Caki2 (cell line): ENCODE results near the gene TEAD1. TPM values are rescaled to one million over a fixed set of nuclear protein-coding genes. Genes with fewer than 3 reads are reported as not detected.

ENCODE experiments used
- DNase-seq: peaks from one replicate; pipeline ENCODE4 v3.0.0-alpha.2; 2015; ENCODE audit warnings: low read depth
- in situ Hi-C: cut with HindIII; loops from 2 replicates; pipeline ENCODE4 v1.10.0; 2016; ENCODE audit warnings: low sequenced_read_pairs, low pct_unique_long_range_greater_than_20kb, mixed read lengths
- total RNA-seq: library from RNA; depleted of rRNA; stranded (reverse); fragments of >200 nt; shearing (Covaris generic); gene quantifications from 2 replicates; pipeline ENCODE4 v1.2.3, GENCODE V29; 2014; ENCODE audit warnings: low replicate concordance

TEAD1 gene
- total RNA-seq, 1 experiment from 2014 or later: 26.0 TPM

DNA sequence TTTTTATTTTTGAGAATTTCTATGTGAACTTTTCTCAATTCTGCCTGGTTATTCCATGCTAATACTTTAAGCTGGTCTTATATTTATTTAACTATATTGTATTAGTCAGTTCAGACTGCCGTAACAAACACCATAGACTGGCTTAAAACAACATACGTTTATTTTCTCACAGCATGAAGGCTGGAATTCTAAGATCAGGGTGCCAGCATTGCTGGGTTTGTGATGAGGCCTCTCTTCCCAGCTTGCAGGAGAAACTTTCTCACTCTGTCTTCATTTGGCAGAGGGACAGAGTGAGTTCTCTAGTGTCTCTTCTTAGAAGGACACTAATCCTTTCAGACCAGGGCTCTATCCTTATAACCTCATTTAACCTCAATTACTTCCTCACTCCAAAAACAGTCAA is 16.2 kb upstream of the TEAD1 start:
- in situ Hi-C loops: no loop called here
- DNase-seq: no peak

DNA sequence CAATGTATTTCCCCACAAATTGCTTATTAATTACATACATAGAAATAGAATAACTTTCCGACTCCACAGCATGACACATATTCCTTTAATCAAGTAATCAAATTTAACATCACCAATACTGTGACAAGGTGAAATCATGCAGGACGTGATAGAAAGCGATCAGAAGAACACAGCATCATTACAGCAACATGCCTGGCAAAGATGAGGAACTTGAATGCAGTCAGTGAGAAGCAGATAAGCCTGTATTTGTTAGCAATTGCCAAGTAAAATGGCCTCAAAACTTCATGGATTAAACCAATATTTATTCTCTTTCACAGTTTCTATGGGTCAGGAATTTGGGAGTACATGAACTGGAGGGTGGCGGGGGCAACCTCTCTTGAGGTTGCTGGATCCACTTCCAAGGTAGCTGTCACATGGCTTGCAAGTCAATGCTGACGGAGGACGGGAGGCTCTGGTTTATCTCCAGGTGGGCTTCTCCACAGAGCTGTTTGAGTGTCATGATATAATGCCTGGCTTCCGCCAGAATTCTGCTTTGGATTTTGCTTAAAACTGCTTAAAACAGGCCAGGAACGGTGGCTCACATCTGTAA is 12.0 kb upstream of the TEAD1 start:
- DNase-seq: no peak
- in situ Hi-C loops: no loop called here

DNA sequence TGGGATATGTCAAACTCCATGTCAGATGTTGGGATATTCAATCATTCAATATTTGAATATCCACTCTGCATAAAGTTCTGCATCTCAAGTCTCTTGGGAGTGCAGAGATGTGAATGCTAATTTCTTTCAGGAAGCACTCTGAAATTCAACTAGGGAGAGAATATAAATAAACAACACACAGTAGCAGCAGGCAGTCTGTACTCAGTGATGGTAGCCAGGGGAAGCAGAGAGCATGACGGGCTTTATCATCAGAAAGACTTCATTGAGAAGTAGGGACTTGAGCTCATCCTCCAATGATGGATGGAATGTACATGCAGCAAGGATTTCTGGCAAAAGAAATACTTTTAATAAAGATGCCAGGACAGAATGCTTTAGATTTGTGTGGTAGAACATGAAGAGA is 9.8 kb upstream of the TEAD1 start:
- DNase-seq: no peak
- in situ Hi-C loops: no loop called here

DNA sequence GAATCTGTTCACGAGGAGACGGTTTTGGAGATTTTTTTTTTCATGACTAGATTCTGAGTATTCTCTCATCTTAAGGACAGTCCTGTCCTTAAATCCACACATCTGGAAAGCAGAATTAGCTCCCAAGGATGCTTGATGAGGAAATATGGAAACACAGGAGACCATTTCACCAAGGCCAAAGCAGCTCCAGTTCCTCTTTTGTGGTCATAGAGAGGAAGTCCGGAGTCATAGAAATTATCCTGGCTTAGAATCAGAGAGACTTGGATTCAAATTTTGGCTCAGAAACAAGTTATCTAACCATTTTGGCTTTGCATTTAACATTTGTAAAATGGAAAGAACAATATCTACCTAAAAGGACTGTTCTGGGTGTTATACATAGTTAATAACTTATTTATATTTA is 7.3 kb upstream of the TEAD1 start:
- DNase-seq: no peak
- in situ Hi-C loops: no loop called here

DNA sequence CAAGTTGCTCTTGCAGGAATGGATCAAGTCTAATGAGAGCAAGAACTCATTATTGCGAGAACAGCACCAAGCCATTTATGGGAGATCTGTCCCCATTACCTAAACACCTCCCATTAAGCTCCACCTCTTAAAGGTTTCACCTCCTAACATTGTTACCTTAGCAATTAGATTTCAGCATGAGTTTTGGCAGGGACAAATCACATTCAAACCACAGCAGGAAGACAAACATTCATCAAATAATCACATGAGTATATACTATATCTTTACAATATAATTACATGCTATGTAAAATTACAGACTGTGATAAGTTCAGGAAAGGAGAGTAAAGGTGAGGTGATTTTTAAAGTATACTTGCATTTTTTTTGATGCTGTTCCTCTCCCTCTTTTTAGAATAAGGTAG is 6.6 kb upstream of the TEAD1 start:
- in situ Hi-C loops: no loop called here
- no peak for DNase-seq

DNA sequence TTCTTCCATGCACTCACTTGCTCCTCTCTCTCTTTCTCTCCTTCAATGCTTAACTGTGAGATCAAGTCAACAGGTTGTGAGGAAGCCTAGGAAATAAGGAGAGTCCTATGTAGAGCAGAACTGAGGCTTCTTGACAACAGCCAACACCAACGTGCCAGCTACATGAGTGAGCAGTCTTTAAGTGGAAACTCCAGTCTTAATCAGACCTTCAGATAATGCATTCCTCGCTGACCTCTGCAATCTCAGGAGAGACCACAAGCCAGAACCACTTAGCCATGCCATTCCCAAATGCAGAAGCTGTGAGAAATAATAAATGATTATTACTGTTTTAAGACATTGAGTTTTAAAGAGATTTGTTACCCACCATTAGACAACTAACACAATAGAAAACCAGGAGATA is 6.1 kb upstream of the TEAD1 start:
- in situ Hi-C loops: no loop called here
- DNase-seq: no peak

DNA sequence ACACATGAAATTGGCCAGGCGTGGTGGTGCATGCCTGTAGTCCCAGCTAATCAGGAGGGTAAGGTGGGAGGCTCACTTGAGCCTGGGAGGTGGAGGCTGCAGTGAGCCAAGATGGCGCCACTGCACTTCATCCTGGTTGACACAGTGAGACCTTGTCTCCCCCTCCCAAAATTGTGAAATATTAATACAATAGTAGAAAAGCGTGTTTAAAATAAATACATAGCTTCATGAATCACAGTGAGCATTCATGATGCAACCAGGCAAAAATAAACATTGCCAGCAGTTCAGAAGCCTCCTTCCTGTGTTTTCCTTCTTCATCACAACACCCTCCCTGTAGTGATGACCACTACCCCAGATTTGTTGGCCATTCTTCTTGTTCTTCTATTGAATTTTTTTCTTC is 4.3 kb upstream of the TEAD1 start:
- in situ Hi-C loops: no loop called here
- no peak for DNase-seq

DNA sequence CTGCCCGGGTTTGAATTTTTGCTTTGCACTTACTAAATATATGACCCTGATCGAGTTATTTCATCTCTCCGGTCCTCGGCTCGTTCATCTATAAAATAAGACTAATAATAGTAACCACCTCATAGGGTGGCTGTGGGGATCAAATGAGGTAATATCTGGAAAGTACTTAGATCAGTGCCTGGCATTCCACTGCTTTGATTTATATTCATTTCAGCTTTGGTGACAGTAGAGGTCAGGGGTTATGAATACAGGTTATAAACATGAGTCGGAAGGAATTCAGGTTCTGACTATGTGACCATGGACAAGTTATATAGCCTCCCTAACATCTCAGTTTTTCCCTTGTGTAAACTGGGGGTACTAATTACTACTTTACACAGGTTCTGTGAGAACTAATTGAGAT is 2.9 kb upstream of the TEAD1 start:
- DNase-seq: no peak
- in situ Hi-C loops: no loop called here

DNA sequence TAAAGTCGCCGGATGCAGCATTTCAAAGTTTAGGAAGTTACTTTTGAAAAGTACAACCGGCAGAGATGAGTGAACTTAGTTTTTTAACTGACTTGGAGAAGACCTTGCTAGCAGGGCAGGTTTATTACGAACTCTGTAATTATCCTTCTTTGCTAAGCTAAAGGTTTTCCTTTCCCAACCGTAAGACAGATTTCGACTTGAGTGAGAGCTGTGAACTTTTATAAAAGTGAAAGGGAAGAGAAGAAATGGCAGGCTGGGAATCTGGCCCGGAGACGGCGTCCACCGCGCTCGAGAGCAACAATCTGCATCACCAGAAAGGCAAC is 659 bp upstream of the TEAD1 start:
- in situ Hi-C loops: no loop called here

DNA sequence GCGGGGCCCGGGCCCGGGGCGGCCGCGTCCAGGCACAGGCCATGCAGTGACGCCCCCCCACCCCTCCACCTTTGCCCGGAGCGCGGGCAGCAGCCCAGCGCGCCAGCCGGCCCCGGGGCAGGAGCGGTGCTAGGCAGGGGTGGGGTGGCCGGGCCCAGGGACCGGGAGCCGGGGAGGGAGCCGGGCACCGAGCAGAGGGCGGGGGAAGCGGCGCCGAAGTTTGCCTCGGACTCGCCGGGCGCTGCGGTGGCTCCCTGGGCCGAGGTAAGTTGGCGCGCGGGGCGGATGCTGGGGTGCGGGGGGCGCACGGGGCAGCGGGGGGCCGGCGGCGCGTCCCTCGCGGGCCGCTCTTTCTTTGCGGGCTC is 332 bp downstream of the TEAD1 start:
- in situ Hi-C loops: no loop called here
- no peak for DNase-seq

More for the DNA sequence above, 659 bp upstream of the TEAD1 start:
- no peak for DNase-seq

DNA sequence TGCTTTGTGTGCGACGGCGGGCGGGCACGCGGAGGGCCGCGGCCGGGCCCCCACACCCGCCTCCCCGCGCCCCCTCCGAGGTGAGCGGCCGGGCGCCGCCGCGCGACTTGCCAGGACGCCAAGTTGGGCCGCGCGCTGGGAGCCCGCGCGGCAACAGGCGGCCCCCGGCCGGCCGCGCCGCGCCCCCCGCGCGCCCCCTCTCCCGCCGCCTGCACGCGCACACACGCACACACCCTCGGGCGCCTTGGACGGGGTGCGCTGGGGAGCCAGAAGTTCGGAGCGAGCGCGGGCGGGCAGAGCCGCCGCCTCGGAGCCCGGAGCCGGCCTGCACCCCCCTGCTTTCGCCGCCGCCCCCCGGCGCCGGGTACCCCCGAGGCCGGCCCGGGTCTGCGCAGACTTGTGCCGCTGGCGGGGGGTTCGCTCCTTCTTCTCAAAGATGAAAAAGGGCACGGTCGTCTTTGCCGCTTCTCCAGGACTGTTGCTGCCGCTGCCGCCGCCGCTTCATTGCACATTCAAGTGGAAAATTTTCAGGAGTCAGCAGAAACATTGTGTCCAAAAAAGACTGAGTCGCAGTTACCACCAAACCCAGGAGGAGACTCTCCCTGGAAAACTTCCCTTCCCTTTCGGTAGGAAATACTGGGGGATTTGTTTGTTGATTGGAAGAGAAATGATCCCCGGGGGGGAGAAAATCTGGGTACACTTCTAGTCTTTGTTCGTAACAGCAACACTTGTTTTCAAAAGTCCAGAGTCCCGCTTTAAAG is 895 bp downstream of the TEAD1 start:
- DNase-seq: no peak
- in situ Hi-C loops: loop anchor here (25.0 kb wide), 1 partner anchor 137 kb away; no protein-coding TSS in a partner anchor

DNA sequence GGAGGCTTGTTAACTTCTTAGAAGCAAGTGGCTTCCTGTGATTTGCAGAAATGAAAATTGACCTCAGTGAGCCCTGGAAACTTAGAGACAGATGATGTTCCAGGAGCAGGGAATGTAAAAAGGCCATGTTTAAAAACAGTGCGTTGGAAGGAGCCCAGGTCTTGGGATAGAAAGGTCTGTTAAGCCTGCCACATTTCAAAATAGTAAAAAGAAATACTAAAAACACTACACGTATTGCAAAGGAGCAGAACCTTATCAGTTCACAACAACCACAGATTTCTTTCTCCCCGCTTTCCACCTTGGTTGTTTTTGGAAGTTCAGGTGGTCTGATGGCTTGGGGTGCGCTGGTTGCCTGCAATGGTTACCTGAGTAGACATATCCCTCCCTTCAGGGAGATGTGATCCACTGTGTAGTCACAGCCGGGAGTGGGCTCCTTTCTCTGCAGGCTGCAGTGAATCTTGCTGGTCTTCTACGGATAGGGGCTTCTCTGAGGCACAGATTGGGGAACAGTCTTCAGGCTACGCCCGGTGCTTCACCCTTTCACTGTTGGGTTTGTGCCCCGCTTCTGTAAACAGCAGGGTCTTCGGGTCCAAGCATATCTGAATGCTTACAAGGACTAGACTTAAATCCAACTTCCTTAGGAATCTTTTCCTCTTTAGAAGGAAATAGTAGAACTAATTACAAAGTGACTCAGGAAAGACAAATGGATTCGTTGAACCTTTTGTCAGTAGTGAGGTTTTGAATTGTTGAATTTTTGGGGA is 1.9 kb downstream of the TEAD1 start:
- peak; percentile 48 for DNase-seq
- in situ Hi-C loops: loop anchor here (25.0 kb wide), 1 partner anchor 136 kb away; no protein-coding TSS in a partner anchor

DNA sequence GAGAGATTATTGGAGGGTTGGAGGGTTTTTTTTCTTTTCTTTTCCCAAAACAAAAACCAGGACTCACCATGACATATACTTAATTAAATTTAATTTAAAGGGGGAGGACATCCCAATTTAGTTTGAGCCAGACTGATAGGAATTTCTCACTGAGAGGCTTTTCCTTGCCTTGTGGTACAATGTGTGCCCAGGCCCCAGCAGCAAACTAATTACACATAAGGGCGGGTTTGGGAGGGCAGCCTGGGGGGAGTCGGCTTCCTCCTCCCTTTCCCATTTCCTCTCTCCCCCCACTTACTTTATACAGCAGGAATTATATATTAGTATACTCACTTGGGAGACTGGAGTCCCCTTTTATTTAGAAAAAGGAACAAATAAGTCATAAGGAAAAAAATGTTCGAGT is 2.9 kb downstream of the TEAD1 start:
- DNase-seq: no peak

DNA sequence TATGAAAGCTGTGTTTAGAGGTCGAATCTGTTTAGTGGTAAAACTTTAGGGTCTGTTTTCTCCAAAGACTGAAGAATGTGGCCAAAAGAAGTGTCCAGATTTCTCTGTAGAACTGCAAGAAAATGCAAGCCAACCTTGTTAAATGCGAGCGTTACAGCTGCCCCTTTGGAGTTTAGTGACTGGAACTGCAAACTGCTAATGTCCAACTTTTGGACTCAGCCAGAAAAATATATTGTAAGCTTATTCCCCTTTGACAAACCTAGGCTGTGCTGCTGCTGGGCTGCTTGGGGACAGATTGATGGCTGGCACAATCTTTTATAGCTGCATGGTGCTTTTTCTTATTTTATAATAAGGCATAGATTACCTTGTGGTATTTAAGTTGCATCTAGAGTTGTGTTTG is 3.9 kb downstream of the TEAD1 start:
- DNase-seq: no peak
- in situ Hi-C loops: loop anchor here (25.0 kb wide), 1 partner anchor 134 kb away; no protein-coding TSS in a partner anchor

More for the DNA sequence above, 2.9 kb downstream of the TEAD1 start:
- in situ Hi-C loops: loop anchor here (25.0 kb wide), 1 partner anchor 135 kb away; no protein-coding TSS in a partner anchor

DNA sequence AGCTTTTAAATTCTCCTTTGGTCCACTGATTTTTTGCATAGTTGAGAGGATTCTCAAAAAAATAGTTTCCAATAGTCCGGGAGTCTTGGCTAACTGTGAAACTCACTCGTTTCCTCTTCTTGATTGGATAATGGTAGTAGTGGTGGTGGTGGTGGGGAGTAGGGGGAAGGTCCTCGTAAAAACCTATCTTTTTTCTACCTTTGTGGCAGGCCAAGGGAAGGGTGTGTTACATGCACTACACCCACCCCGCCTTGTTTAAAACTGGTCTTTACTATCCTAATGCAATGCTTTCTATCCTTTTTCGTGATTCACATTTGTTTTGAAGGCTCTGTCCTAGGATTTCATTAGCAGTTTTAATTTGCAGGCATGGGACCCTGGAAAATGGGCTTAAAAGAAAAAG is 4.8 kb downstream of the TEAD1 start:
- DNase-seq: no peak
- in situ Hi-C loops: loop anchor here (25.0 kb wide), 1 partner anchor 133 kb away; no protein-coding TSS in a partner anchor

DNA sequence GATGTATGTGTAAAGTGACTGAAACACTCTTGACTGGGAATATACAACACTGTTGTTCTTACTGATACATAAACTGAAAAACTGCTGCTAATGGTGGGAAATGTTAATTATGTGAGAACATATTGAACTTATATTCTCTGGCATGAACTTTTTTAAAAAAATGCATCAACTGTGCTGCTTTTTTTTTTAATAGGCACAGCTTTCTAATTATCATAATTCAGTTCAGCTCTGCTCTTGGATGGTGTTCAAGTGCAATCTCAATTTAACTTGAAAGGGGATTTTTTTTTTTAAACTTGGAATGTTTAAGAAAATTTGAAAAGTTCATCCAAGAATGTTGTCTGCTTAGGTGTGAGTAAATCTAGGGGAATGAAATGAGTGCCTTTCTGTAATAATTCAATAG is 5.2 kb downstream of the TEAD1 start:
- in situ Hi-C loops: loop anchor here (25.0 kb wide), 1 partner anchor 133 kb away; no protein-coding TSS in a partner anchor
- DNase-seq: no peak

DNA sequence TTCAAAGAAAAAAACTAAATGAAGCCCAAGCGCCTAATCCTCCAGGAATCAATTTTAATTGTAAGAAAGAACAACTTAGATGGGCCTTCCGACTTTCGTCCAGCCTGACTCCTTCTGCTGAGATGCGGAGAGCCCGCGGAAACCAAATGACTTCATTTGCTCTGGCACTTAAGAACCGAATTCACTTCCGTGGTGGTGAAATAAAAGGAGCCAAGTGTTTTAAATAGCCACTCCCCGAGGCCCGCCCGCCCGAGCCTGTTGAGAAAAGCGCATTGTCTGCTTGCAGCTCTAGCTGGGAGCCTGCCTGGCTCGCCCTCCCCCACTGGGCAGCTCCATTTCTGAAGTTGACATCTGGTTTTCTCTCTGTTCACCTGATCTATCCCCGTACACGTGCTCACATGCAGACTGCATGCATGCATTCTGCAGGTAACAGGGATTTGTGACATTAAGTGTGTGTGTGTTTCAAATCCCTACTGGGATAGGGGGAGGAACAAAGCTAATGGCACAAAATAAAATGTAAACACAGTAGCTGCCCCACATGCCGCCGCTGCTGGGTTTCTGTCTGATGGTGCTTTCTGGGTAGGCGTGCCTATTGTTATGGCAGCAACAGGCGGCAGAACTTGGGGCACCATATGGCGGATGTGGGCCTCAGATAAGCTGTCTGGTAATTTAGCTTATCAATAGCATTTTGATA is 6.2 kb downstream of the TEAD1 start:
- DNase-seq: peak; percentile 76
- in situ Hi-C loops: loop anchor here (25.0 kb wide), 1 partner anchor 132 kb away; no protein-coding TSS in a partner anchor

DNA sequence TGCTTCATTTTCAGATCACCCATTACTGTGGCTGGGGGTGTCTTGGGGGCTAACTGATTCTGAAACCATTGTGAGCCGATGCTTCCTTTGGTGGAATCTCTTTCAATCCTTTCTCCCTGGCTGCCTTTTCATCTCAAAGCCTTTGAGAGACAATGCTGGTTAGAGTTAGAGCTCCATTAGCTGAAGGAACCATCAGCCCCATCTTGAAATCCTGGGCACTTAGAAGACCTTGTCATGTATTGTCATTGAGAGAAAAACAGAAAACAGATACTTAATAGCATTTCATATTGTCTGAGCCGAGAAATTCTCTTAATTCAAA is 6.7 kb downstream of the TEAD1 start:
- no peak for DNase-seq
- in situ Hi-C loops: loop anchor here (25.0 kb wide), 1 partner anchor 131 kb away; no protein-coding TSS in a partner anchor

DNA sequence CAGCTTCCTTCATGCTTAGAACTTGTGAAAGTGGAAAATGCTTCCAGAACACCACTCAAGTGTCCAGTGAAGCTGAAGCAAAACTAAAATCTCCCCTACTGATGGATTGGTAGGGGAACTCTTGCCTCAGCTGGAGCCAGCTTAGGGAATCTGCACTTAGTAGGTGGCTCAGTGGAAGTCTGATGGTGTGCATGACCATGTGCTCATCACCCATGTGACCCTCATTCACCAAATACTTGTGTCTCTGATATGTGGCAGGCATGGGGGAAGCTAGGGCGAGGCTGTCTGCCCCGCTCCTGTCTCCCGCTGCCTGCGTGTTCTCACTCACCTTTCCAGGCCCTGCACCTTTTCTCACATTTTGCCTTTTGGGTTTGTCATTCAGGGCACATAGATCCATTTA is 7.2 kb downstream of the TEAD1 start:
- DNase-seq: no peak
- in situ Hi-C loops: loop anchor here (25.0 kb wide), 1 partner anchor 131 kb away; no protein-coding TSS in a partner anchor
